HG02588 (cell line): ENCODE data around the gene CDCA4.
A peak's percentile ranks its signal among the peaks of the same experiment; 100 is the strongest.
"Not testable (repeated sequence)": the region's sequence is repeated elsewhere in the genome, so short reads cannot be mapped to it uniquely, and the experiment has no call there.

Source experiments
- ATAC-seq: cut with Tn5 transposase; IDR thresholded peaks from one replicate; pipeline ENCODE4 v1.9.1; 2021; ENCODE audit warnings: mild to moderate bottlenecking, moderate library complexity; ENCODE audit not compliant: unreplicated experiment

Gene CDCA4

DNA sequence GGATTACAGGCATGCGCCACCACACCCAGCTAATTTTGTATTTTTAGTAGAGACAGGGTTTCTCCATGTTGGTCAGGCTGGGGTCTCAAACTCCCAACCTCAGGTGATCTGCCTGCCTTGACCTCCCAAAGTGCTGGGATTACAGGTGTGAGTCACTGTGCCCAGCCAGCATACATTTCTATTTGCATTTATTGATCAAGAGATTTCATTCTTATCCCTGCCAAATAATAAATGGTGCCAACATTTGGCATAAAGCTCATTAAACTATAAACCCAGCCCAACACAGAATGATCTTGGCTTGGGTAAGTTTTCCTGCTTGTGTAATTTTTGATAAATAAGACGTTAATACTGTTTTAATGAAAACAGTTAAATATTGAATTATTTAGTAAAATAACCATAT is 14.7 kb upstream of the CDCA4 start:
- ATAC-seq = not testable (repeated sequence)

DNA sequence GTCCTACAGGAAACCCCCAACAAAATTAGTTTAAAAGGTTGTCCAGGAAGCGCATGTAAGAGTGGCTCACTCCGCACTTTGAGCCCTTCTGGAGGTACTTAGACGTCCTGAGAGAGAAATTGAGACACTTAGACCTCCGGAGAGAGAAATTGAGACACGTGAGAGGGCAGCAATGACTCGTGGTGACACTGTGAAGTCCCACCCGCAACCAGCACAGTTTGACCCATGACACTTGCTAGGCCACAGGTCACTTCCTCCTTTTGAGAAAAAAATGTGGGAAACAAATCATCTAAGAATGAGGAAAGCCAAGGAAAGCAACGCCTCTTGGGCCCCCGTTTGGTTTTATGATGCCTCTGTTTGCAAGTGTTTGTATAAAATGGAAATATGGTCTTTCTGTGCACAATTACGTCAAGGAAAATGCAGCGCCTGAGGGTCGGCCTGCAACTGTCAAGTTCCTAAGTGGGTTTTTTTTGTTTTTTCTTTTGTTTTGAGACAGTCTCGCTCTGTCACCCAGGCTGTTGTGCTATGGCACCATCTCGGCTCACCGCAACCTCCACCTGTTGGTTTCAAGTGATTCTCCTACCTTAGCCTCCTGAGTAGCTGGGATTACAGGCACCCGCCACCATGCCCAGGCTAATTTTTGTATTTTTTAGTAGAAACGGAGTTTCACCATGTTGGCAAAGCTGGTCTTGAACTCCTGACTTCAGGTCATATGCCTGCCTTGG is 13.6 kb upstream of the CDCA4 start:
- ATAC-seq = no peak

DNA sequence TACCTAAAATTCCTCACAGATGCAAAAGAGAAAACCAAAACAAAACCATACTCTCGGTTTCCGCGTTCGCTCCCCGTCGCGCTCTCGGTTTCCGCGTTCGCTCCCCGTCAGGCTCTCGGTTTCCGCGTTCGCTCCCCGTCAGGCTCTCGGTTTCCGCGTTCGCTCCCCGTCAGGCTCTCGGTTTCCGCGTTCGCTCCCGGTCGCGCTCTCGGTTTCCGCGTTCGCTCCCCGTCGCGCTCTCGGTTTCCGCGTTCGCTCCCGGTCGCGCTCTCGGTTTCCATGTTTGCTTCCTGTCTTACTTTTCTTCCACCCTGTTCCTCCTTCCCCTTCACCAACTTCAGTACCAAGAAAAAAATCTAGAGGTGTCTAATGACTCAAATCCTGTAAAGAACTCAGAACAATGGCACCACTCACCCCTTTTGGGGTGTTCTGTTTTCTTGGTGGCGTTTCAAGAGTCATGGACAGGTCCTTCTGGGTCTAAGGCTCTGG is 12.6 kb upstream of the CDCA4 start:
- ATAC-seq = not testable (repeated sequence)

DNA sequence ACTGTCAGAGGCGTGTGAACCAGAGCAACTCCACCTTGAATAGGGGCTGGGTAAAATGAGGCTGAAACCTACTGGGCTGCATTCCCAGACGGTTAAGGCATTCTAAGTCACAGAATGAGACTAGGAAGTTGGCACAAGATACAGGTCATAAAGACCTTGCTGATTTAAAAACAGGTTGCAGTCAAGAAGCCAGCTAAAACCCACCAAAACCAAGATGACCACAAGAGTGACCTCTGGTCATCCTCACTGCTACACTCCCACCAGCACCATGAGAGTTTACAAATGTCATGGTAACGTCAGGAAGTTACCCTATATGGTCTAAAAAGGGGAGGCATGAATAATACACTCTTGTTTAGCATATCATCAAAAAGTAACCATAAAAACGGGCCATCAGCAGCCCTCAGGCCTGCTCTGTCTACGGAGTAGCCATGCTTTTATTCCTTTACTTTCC is 11.6 kb upstream of the CDCA4 start:
- not testable (repeated sequence) for ATAC-seq

DNA sequence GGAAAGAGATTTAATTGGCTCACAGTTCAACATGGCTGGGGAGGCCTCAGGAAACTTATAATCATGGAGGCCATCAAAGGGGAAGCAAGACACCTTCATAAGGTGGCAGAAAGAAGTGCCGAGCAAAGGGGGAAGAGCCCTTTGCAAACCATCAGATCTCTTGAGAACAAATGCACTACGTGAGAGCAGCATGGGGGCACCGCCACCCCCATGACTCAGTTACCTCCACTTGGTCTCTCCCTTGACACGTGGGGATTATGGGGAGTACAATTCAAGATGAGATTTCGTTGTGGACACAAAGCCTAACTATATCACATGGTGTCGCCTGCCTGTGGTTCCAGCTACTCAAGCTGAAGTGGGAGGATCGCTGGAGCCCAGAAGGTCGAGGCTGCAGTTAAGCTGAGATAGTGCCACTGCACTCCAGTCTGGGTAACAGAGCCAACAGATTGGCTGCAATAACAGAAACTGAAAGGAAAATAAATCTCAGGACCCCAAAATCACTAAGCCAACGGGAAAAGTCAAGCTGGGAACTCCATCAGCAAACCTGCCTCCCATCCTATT is 10.0 kb upstream of the CDCA4 start:
- no peak for ATAC-seq

DNA sequence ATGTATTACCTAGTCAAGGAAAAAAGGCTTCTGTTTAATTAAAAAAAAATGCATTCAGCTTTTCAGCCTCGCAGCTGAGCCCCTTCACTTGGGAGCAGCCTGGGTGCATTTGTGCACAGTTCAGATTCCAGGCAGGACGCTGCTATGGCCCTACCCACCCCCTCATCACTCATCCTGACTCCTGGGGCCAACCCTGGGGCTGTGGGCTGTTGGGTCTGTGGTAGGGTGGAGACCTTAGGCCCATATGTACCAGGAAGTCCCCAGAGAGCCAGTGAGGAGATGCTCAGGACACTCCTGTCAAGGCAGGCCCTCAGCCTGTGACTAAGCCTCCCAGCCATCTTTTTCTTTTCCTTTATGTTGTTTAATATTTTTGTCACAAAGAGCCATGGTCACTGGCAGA is 9.3 kb upstream of the CDCA4 start:
- no peak for ATAC-seq

DNA sequence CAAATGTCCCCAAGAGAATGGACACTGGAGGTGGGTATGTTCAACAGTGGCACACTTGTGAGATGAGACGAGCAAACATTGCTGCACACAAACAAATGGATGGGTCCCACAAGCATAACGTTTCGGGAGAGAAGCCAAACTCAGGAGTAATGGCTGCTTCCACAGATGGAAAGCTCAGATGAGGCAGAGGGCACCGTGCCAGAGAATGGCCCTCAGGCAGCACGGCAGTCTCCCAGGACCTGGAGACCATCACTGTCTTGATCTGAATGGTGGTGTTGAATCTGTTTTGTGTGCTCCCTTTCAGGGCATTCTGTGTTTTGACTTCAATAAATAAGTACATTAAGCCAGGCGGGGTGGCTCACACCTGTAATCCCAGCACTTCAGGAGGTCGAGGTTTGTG is 8.5 kb upstream of the CDCA4 start:
- no peak for ATAC-seq

DNA sequence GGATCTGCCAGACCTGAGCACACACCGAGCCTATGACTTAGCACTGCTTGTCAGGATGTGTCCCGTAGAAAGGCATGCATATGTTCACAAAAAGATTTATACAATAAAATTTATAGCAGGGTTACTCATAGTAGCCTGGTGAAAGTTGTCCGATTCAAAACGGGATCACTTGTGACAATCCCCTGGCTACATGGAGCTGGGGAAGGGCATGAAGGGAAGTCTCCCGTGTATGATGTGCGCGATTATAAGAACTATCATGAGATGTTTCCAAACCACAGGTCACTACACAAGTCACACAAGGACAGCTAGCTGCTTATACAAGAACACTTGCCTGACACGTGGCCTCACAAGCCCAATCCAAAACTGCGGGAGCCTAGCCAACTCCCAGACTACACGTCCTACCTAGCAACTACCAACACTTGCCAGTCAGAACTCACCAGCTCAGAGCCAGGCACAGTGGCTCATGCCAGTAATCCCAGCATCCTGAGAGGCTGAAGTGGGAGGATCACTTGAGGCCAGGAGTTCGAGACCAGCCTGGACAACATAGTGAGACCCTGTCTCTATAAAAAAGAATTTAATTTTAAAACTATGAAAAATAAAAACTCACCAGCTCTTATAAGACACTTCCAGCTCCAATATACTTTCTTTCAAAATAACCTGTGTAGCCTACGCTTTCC is 7.5 kb upstream of the CDCA4 start:
- no peak for ATAC-seq

DNA sequence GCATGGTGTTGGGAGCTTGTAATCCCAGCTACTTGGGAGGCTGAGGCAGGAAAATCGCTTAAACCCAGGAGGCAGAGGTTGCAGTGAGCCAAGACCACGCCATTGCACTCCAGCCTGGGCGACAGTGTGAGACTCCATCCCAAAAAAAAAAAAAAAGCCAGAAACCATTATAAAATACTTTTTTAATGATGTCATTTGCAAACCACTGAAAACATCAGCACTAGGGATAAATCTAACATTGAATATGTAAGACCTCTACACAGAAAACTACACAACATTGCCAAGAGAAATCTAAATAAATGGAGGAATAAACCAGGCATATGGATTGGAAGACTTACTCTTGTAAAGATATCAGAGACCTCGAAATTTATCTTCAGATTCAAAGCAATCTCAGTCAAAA is 6.8 kb upstream of the CDCA4 start:
- not testable (repeated sequence) for ATAC-seq

DNA sequence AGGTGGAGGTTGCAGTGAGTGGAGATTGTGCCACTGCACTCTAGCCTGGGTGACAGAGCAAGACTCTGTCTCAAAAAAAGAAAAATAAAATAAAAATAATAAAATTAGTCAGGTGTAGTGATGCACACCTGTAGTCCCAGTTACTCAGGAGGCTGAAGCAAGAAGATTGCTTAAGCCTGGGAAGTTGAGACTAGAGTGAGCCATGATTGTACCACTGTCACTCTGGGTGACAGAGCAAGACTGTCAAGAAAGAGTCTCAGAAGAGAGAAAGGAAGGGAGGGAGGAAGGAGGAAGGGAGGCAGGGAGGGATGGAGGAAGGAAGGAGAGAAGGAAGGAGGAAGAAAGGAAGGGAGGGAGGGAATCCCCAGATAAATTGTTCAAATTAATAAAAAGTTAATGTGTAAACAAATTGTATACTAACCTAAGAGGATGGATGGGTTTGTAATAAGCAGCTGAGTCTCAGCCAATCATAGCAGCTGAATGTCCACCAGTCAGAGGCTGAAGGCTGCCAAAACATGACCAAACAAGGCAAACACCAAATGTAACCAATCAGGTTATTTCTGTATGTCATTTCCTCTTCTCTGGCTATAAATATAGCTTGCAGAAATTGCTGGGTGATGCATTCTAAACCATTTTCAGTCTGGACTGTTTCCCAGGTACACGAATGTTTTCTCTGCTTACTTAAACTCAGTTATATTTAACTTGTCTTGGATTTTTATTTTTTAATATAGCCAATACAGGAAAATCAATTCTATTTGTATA is 6.1 kb upstream of the CDCA4 start:
- ATAC-seq = no peak

DNA sequence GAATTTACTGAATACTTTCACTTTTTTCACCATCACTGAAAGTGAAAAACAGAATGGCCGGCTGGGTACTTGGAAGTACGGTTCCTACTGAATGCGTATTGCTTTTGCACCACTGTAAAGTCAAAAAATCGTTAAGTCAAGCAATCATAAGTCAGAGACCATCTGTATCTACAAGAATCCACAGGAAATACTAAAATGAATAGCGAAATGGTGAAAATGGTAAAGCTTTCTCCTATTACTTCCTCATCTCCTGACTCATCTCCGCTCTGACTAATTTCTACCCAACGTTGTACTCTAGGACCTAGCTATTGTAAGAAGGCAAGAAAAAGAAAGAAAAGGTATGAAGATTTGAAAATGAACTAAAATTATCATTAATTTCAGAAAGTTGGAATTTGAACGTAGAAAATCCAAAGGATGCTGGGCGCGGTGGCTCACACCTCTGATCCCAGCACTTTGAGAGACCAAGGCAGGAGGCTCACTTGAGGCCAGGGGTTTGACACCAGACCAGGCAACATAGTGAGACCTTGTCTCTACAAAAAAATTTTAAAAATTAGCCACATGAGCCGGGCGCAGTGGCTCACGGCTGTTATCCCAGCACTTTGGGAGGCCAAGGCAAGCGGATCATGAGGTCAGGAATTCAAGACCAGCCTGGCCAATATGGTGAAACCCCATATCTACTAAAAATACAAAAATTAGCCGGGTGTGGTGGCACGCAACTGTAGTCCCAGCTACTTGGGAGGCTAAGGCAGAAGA is 5.3 kb upstream of the CDCA4 start:
- no peak for ATAC-seq

DNA sequence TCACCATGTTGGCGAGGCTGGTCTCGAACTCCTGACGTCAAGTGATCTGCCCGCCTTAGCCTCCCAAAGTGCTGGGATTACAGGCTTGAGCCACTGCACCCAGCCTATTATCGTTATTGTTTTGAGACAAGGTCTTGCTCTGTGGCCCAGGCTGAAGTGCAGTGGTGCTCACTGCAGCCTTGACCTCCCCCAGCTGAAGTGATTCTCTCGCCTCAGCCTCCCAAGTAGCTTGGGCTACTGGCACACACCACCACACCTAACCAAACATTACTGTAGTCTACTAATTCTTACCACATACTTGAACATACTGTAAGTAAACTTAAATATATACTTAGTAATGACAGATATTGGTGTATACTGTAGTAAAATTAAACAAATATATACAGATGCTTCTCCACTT is 4.5 kb upstream of the CDCA4 start:
- no peak for ATAC-seq

DNA sequence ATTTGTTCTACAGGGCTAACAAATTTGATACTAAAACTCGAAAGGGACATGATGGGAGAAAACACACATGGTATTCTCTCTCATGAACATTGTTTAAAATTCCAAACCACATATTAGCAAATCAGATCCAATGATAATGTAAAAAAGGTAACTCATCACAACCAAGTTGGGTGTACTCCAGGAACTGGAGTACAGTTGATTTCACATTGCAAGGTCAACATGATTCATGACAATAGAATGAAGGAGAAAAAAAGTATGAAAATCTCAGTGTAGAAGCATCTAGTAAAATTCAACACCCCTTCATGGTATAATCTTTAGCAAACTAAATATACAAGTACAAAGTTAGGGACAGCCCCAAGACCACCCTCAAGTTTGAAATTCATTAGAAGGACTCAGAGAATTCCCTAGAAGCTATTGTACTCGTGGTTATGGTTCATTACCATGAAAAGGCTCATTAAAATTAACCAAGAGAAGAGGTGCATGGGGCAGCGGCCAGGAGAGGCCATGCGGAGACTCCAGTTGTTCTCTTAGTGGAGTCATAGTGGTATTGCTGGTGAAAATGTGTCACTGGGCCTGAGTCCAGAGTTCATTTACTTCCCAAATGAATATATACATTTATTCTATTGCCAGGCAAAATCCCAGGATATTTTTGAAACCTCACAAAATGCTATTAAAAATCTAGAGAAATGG is 3.1 kb upstream of the CDCA4 start:
- no peak for ATAC-seq

DNA sequence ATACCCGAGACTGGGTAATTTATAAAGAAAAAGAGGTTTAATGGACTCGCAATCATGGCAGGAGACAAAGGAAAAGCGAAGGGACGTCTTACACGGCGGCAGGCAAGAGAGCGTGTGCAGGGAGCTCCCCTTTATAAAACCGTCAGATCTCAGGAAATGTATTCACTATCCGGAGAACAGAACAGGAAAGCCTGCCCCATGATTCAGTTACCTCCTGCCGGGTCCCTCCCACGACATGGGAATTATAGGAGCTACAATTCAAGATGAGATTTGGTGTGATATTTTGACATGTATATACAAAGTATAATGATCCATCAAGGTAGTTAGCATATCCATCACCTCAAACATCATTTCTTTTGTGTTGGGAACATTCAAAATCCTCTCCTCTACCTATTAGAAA is 2.3 kb upstream of the CDCA4 start:
- ATAC-seq = no peak

DNA sequence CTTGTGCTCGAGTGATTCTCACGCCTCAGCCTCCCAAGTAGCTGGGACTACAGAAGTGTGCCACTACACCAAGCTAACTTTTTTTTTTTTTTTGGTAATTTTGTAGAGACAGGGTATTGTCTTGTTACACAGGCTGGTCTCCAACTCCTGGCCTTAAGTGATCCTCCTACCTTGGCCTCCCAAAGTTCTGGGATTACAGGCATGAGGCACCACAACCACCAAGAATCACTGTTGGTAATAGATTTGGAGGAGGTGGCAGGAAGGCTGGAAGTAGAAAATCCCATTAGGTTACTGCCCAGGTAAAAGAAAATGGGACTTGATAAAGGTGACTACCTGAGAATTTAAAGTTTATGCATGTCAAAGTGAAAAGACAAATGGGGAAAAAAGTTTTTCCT is 1.4 kb upstream of the CDCA4 start:
- no peak for ATAC-seq

DNA sequence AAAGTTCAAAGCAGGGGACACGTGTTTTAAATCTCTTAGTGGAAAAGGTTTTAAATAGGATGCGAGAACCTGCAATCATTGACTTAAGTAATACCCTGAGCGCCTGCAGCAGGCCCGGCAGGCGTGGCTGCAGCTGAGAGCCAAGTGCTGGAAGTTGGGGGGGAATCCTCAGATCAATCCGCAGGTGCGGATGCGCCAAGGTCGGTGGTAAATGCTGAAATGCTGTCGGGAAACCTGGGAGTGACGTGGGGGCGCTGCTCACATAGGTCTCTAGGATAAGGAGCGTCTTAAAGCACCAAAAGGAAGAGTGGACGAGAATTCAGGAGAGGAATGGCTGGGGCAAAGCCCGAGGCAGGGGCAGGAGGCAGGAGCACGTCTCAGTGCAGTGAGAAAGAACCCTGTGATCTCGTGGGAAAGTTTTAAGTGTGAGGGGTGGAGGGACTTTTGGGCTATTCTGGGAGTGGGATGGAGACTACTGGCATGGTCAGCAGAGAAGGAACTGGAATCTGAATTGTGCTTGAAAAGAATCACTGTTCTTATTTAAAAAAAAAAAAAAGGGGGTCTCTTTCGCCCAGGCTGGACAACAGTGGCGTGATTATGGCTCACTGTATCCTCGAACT is 883 bp upstream of the CDCA4 start:
- no peak for ATAC-seq

DNA sequence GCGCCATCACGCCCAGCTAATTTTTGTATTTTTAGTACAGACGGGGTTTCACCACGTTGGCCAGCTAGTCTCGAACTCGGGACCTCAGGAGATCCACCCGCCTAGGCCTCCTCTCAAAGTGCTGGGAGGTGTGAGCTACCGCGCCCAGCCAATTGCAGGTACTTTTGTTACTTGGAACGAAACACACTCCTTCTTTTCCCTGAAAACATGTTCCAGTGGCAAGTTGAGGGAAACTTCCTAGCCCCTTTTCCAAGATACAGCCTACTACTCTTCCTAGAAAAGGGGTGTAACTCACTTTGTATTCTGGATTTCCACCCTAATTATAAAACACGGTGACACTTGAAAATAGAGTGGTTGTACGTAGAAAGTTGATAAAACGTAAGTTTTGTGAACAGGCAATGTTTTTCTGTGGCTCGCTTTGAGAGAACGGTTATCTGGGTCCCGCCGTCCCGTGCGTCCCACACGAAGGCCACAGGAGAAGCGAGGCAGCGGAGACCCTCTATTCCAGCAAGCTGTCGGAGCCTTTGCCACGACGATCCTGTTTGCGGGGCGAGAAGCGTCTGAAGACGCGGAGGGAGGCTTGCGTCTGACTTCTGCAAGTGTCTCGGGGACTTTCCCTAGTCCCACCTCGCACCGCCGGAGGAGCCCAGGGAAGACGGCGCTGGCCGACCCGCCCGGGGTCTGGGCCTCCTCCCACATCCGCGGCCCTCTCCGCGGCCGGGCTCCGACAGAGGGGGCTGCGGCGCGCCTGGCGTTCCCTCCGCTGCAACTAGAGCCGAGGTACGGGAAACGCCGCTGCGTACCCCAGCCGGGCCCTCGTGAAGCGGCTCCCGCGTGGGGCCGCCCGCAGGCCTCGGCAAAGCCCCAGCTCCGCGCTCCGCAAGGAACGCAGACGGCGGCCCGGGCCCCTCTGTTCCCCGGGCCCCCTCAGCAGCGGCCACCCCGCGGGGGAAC is 745 bp downstream of the CDCA4 start:
- ATAC-seq = peak; percentile 16

DNA sequence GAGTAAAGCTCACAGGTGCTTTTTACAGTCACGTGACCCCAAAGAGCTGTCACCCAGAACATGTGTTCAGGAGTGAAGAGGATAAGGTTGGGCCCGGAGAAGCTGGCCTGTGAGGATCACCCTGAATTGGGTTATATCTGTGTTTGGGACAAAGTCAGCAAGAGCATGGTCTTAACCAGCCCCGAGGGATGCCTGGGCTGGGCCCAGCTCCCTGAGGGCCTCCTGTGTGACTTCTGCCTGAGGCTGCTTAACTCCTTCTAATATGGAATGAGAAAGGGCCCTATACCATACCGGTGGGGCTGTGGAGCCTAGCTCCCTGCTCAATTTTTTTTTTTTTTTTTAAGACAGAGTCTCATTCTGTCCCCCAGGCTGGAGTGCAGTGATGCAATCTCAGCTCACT is 2.5 kb downstream of the CDCA4 start:
- ATAC-seq = no peak

DNA sequence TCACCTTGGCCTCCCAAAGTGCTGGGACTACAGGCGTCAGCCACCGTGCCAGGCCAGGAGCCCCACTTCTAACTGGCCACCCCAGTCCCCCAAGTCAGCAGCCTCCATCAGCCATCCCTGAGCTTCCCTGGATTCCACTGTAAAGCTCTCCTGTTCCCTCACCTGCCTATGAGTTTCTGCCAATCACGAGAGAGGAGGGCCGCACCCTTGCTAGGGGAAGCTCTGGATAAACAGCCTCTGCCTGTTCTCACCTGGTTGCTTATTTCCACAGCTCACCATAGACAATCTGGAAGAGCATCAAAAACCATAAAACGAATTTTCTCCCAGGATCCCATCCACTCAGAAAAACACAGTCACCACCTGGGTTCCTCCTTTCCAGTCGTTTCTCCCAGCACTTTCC is 5.0 kb downstream of the CDCA4 start:
- no peak for ATAC-seq
